ENCODE results near the gene CCDC149. TPM values are rescaled to one million over a fixed set of nuclear protein-coding genes. Genes with fewer than 3 reads are reported as not detected.

CCDC149 gene
- total RNA-seq, 2 donors from 2014 or later, result 4.9 to 5.5 TPM

- H3K4me1 ChIP-seq (ENCODE audit: control insufficient read depth, insufficient read depth, low read length), result no peaks in the 10 kb centered on the region
- DNase-seq, result peak; percentile 69
- H3K9me3 ChIP-seq (ENCODE audit: control insufficient read depth, low read length), result no peaks in the 10 kb centered on the region
- H3K27ac Mint-ChIP-seq, result no peak overlapping the region
- TF ChIP-seq, protein P1, sequence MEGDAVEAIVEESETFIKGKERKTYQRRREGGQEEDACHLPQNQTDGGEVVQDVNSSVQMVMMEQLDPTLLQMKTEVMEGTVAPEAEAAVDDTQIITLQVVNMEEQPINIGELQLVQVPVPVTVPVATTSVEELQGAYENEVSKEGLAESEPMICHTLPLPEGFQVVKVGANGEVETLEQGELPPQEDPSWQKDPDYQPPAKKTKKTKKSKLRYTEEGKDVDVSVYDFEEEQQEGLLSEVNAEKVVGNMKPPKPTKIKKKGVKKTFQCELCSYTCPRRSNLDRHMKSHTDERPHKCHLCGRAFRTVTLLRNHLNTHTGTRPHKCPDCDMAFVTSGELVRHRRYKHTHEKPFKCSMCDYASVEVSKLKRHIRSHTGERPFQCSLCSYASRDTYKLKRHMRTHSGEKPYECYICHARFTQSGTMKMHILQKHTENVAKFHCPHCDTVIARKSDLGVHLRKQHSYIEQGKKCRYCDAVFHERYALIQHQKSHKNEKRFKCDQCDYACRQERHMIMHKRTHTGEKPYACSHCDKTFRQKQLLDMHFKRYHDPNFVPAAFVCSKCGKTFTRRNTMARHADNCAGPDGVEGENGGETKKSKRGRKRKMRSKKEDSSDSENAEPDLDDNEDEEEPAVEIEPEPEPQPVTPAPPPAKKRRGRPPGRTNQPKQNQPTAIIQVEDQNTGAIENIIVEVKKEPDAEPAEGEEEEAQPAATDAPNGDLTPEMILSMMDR (conservative IDR thresholded peaks at IDR 0.05), result no peak
- H3K36me3 ChIP-seq (ENCODE audit: control insufficient read depth, insufficient read depth, low read length), result no peaks in the 10 kb centered on the region
- H3K4me1 Mint-ChIP-seq, result peaks cover 17% of the 10 kb centered on the region
- H3K27ac ChIP-seq (ENCODE audit: low read depth, low read length), result no peak overlapping the region
- WGBS, 2 experiments (ENCODE audit: insufficient coverage in 1 of 2, insufficient read length in 1 of 2), result 72 to 80% methylated on average over 5 to 8 of the region's 8 CpGs
- no peaks in the 10 kb centered on the region for H3K9me3 Mint-ChIP-seq
- no peaks in the 10 kb centered on the region for H3K36me3 Mint-ChIP-seq (ENCODE audit: low read depth)
- H3K27me3 Mint-ChIP-seq (ENCODE audit: insufficient read depth), result peaks cover 3% of the 10 kb centered on the region
- no peak overlapping the region for H3K4me3 Mint-ChIP-seq
- no peak overlapping the region for H3K9ac ChIP-seq (ENCODE audit: extremely low read depth, low read length, poor library complexity, severe bottlenecking)
- no peak overlapping the region for H3K4me3 ChIP-seq (ENCODE audit: low read length)
- H3K27me3 ChIP-seq (ENCODE audit: control insufficient read depth, insufficient read depth, low read length, poor library complexity, severe bottlenecking), result no peaks in the 10 kb centered on the region
These were observed 24.1 kb downstream of the CCDC149 start for GRCh38 chr4:24888475-24889344.

GRCh38 chr4:24887881-24888430 is 24.9 kb downstream of the CCDC149 start:
- Mint-ChIP-seq H3K4me3 (no peak overlapping the region), H3K27ac (no peak overlapping the region), H3K36me3 (ENCODE audit: low read depth) (no peaks in the 10 kb centered on the region), H3K4me1 (peaks cover 23% of the 10 kb centered on the region), H3K27me3 (ENCODE audit: insufficient read depth) (peaks cover 3% of the 10 kb centered on the region), H3K9me3 (no peaks in the 10 kb centered on the region)
- no peak for DNase-seq
- Histone ChIP-seq H3K9ac (ENCODE audit: extremely low read depth, low read length, poor library complexity, severe bottlenecking) (no peak overlapping the region), H3K9me3 (ENCODE audit: control insufficient read depth, low read length) (no peaks in the 10 kb centered on the region), H3K27ac (ENCODE audit: low read depth, low read length) (no peak overlapping the region), H3K4me1 (ENCODE audit: control insufficient read depth, insufficient read depth, low read length) (no peaks in the 10 kb centered on the region), H3K4me3 (ENCODE audit: low read length) (no peak overlapping the region), H3K36me3 (ENCODE audit: control insufficient read depth, insufficient read depth, low read length) (no peaks in the 10 kb centered on the region), H3K27me3 (ENCODE audit: control insufficient read depth, insufficient read depth, low read length, poor library complexity, severe bottlenecking) (no peaks in the 10 kb centered on the region)
- TF ChIP-seq, protein P1 (conservative IDR thresholded peaks at IDR 0.05), result no peak
- 85% methylated on average over 3 of the region's 3 CpGs; no CpG with 5 or more reads in 1 of the 2 experiments for WGBS, 2 experiments (ENCODE audit: insufficient coverage in 1 of 2, insufficient read length in 1 of 2)

- no peak overlapping the region for H3K9ac ChIP-seq (ENCODE audit: extremely low read depth, low read length, poor library complexity, severe bottlenecking)
- 95% methylated on average over 2 of the region's 3 CpGs; no CpG with 5 or more reads in 1 of the 2 experiments for WGBS, 2 experiments (ENCODE audit: insufficient coverage in 1 of 2, insufficient read length in 1 of 2)
- H3K27me3 ChIP-seq (ENCODE audit: control insufficient read depth, insufficient read depth, low read length, poor library complexity, severe bottlenecking), result no peaks in the 10 kb centered on the region
- no peaks in the 10 kb centered on the region for H3K4me1 ChIP-seq (ENCODE audit: control insufficient read depth, insufficient read depth, low read length)
- H3K4me3 ChIP-seq (ENCODE audit: low read length), result no peak overlapping the region
- no peaks in the 10 kb centered on the region for H3K9me3 Mint-ChIP-seq
- DNase-seq, result no peak
- no peaks in the 10 kb centered on the region for H3K9me3 ChIP-seq (ENCODE audit: control insufficient read depth, low read length)
- H3K36me3 ChIP-seq (ENCODE audit: control insufficient read depth, insufficient read depth, low read length), result no peaks in the 10 kb centered on the region
- no peak overlapping the region for H3K27ac Mint-ChIP-seq
- peaks cover 3% of the 10 kb centered on the region for H3K27me3 Mint-ChIP-seq (ENCODE audit: insufficient read depth)
- H3K27ac ChIP-seq (ENCODE audit: low read depth, low read length), result no peak overlapping the region
- H3K4me3 Mint-ChIP-seq, result no peak overlapping the region
- peaks cover 30% of the 10 kb centered on the region for H3K4me1 Mint-ChIP-seq
- H3K36me3 Mint-ChIP-seq (ENCODE audit: low read depth), result no peaks in the 10 kb centered on the region
- TF ChIP-seq, protein P1 (conservative IDR thresholded peaks at IDR 0.05), result no peak
These were observed 26.2 kb downstream of the CCDC149 start for GRCh38 chr4:24886596-24886995.
